GM21723 (cell line): ENCODE measurements around the gene TTC19.
A peak's percentile ranks its signal among the peaks of the same experiment; 100 is the strongest.
"Not testable (repeated sequence)": the region's sequence is repeated elsewhere in the genome, so short reads cannot be mapped to it uniquely, and the experiment has no call there.

ENCODE experiments used
- ATAC-seq: cut with Tn5 transposase; IDR thresholded peaks from one replicate; pipeline ENCODE4 v1.9.1; 2021; ENCODE audit warnings: mild to moderate bottlenecking, moderate library complexity; ENCODE audit not compliant: unreplicated experiment

The TTC19 gene

GRCh38 chr17:15971882-15972281, 27.7 kb upstream of the TTC19 start:
- no peak for ATAC-seq

DNA sequence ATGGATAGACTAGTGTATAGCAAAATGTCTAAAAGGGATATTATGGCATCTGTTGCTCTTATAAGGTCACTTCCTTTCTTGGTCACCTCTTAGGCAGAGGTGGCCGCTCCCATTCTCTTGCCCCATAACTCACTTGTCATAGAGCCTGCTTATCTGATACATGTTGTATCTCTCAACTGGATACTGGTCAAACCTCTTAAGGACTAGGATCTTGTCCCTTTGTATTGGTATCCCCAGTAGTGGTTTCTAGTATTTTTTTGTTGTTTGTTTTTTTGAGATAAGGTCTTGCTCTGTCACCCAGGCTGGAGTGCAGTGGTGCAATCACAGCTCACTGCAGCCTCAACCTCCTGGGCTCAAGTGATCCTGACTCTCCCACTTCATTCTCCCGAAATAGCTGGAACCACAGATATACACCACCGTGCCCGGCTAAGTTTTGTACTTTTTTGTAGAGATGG, 27.1 kb upstream of the TTC19 start:
- ATAC-seq = no peak

GRCh38 chr17:15973016-15973415, 26.6 kb upstream of the TTC19 start:
- ATAC-seq = no peak

DNA sequence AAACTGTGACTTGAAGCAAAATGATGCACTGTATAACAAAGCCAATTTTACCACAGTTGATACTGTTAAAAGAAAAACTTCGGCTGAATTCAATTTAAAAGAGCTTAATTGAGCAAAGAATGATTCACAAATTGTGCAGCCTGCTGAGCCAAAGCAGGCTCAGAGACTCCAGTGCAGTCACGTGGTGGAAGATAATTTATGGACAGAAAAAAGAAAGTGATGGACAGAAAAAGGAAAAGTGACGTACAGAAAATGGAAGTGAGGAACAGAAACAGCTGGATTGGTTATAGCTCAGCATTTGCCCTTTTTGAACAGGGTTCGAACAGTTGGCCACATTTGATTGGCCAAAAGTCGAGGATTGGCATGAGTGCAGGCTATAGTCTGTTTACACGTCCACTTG, 25.8 kb upstream of the TTC19 start:
- no peak for ATAC-seq

- ATAC-seq = no peak
Measured at GRCh38 chr17:15977894-15978293, 21.7 kb upstream of the TTC19 start.

DNA sequence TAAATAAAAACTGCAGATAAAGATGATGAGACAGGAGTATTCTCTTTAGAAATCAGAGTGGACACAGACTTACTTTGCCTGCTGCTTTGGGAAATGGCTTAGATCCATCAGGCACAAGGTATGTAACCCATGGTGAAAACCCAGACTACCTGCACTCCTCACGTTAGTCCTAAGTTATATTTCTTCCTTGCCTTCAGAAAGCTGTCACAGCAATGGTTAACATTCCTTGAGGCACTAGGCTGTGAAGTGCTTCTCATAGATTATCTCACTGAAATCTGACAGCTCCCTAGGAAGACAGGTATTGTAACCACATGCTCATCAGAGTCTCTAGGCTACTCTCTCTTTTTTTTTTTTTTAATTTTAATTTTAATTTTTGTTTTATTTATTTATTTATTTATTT, 21.0 kb upstream of the TTC19 start:
- ATAC-seq = no peak

DNA sequence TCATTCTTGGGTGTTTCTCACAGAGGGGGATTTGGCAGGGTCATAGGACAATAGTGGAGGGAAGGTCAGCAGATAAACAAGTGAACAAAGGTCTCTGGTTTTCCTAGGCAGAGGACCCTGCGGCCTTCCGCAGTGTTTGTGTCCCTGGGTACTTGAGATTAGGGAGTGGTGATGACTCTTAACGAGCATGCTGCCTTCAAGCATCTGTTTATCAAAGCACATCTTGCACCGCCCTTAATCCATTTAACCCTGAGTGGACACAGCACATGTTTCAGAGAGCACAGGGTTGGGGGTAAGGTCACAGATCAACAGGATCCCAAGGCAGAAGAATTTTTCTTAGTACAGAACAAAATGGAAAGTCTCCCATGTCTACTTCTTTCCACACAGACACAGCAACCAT, 20.6 kb upstream of the TTC19 start:
- ATAC-seq = not testable (repeated sequence)

DNA sequence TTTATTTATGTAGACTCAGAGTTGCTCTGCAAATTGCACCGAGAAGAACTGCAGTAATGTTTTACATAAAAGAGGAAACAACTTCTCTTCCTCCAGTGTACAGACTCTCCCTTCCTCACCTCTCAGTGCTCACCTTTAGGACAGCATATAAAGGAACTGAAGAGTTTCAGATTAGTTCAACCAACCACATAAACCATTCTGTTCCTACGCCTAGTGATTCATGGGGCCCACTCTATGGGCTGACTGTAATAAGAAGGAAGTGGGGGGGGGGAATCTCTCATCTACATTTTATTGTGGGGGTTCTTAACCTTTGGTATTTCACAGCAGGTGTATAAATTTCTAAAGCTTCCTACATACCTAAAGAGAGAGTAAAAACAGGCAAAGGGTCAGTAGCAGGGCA, 18.4 kb upstream of the TTC19 start:
- peak; percentile 93 for ATAC-seq

DNA sequence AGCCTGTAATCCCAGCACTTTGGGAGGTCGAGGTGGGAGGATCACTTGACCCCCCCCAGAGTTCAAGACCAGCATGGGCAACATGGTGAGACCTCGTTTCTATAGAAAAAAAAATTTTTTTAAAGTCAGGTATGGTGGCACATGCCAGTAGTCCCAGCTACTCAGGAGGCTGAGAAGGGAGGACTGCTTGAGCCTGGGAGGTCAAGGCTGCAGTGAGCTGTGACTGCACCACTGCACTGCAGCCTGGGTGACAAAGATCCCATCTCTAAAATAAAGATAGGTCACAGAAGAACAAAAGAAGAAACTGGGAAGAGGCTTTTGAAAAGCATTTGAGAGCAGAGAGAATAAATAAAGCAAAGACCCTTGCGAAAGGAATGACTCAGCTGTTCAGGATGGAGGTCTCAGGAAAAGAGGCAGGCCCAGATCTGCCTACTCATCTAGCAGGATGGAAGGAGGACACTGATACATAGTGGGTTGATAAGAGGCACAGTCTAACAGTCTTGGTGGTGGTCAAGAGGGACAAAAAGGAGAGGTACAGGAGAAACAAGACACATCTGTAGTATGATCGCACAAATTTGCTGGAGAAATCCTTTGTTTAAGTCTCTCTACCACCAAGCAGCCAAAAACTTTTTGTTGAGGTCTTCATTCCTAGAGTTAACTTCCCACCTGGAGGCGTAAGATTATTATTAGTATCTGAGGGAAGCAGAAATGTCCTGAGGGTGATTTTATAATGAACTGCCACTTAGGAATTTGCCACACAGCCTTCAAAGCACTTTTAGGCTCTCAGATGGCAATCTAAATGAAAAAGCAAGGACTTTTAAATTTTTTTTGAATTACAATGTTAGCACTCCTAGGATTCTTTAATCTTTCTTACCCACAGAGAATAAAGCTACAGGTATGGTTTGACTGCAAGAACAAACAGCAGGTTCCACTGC, 17.7 kb upstream of the TTC19 start:
- ATAC-seq = no peak

DNA sequence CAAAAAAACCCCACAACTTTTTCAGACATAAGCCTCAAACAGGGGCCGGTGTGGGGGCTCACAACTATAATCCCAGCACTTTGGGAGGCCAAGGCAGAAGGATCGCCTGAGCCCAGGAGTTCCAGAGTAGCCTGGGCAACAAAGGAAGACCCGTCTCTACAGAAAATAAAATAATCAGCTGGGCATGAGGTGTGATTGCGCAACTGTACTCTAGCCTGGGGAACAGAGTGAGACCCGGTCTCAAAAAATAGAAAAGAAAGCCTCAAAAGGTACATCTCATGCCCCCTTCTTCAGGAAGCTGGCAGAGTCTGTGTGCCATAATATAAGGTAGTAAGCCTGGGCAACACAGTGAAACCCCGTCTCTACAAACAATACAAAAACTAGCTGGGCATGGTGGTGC, 3.3 kb upstream of the TTC19 start:
- no peak for ATAC-seq

- ATAC-seq = no peak
Measured at GRCh38 chr17:15998031-15998562, 1.5 kb upstream of the TTC19 start.

DNA sequence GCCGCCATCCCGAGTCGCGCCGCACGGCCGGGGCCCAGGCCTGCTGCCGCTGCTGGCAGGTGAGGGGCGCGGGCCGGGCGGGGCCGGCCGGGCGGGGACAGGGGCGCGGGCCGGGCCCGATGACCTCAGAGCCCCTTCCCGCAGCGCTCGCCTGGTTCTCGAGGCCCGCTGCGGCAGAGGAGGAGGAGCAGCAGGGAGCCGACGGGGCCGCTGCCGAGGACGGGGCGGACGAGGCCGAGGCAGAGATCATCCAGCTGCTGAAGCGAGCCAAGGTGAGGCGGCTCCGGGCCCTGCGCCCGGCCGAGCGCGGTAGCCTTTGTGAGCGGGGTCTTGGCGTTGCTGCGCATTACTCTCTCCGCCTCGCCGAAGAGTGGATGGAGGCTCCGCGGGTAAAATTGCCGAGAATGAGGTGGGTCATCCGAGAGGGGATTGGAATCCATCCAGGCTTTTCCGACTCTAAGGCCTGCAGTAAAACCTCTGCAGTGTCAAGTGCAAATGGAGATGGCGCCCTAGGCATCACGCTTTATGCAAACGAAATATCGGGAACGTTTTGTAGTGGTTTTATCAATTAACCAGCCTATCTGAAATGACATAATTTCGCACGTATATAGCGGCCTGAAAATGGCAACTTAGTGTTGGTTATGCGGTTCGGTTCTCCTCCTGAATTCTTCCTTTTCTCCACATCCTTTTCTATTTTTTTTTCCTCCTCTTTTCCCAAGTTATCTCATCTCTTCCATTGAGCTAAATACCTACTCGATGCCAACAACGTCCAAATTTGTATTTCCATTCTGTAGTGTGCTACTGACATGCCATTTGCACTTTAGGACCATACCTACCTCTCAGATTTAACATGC, 577 bp downstream of the TTC19 start:
- ATAC-seq = peak; percentile 43

GRCh38 chr17:16001226-16001897, 1.7 kb downstream of the TTC19 start:
- no peak for ATAC-seq

- no peak for ATAC-seq
Measured at GRCh38 chr17:16002708-16003260, 3.2 kb downstream of the TTC19 start.

- no peak for ATAC-seq
Measured at GRCh38 chr17:16003841-16004240, 4.2 kb downstream of the TTC19 start.

DNA sequence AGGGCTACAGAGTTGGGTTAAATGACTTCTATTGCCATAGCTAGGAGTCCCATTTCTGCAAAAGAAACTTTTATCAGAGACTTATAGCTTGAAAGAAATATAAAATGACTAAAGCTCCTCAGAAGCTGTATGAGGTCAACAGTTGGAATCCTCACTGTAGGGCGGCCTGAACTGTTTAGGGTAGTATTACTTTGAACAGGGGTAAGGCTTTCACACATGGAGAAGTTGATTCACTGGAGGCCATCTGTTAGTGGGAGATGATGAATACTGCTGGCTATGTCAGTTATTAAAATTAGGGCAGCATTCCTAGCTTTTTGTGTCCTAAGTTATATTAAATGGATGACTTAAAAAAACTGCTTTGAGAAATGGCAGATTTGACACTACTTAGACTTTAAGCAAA, 6.0 kb downstream of the TTC19 start:
- ATAC-seq = no peak

GRCh38 chr17:16007439-16007838, 7.8 kb downstream of the TTC19 start:
- no peak for ATAC-seq

DNA sequence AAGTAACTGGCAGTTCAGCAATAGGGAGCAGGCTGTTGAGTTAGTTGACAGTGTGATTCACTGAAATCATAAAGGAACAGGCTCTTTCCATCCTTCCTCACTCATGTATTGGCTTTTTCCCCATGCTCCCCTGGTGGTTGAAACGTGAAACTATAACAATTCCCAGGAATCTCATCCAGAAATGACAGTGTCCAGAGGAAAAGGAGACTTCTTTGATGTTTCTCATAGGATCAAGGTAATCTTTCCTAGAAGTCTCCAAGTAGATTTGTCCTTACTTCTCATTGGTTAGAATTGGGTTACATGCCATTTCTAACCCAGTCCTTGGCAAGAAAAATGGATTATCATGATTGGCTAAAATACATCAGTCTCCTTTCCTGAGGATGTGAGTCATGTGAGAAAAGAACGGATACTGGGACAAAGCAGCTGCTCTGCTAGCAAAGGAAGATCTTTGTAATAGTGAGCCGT, 14.4 kb downstream of the TTC19 start:
- ATAC-seq = no peak

DNA sequence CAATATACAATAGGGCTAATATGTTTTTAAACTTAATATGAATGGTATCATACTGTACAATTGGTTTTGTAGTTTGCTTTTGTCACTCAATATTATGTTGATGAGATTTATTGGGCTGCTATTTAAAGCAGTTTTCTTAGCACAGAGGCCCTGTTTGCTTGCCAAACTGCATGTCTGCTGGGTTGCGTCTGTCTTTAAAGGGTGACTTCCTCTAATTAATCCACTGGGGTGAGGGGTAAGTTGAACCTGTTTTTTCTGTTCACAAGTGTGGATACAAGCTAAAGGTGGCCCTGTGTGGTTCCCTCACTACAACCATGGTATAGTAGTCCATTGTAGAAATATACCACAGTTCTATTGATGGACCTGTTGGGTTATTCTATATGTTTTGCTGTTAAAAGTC, 19.7 kb downstream of the TTC19 start:
- no peak for ATAC-seq

- ATAC-seq = no peak
Measured at GRCh38 chr17:16023881-16024280, 24.3 kb downstream of the TTC19 start.

DNA sequence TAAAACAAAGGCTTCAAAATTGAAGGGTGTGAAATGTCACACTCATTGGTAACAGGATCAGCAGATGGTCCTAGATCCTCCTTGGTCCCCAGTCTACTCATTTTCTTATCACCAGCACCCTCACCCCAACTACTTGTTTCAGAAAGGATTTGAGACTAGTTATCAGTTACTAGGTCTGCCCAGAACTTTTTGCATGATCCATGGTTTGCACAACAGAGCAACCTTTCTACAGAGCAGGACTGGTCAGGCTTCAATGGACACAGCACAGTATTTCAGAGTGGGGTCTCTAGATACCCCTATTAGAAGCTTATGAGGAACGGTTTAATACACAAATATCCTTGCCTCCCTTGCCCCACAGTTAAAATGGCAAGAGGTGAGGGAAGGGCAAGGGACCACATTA, 25.6 kb downstream of the TTC19 start:
- no peak for ATAC-seq
